Transverse colon (tissue), 4 donors: ENCODE data around the gene ZNF629. TPM values are rescaled to one million over a fixed set of nuclear protein-coding genes. Genes with fewer than 3 reads are reported as not detected.

Experiments used
- DNase-seq: peaks from one replicate; pipeline ENCODE4 v3.0.0-alpha.2; 2019
- H3K27ac ChIP-seq, 4 donors: fragments of 200-600 bp; sonication (generic); 2 replicates each; pipeline ENCODE4 v1.5.1; 2016 to 2018; ENCODE audit warnings: inconsistent platforms in 4 of 4
- H3K27me3 ChIP-seq: fragments of 200-600 bp; sonication (generic); 2 replicates; pipeline ENCODE4 v1.5.1; 2017; ENCODE audit warnings: inconsistent platforms
- H3K36me3 ChIP-seq, 4 donors: fragments of 200-600 bp; sonication (generic); 2 replicates each; pipeline ENCODE4 v1.5.1; 2017 to 2019; ENCODE audit warnings: inconsistent platforms in 4 of 4
- H3K4me1 ChIP-seq, 4 donors: fragments of 200-600 bp; sonication (generic); 2 replicates each; pipeline ENCODE4 v1.5.1; 2017 to 2020; ENCODE audit warnings: inconsistent platforms in 4 of 4
- H3K4me3 ChIP-seq, 4 donors: fragments of 200-600 bp; sonication (generic); 1 replicate in 1 of 4; 2 replicates in 3 of 4; pipeline versions ENCODE4 v1.5.1 to v1.6.1; 2017 to 2019; ENCODE audit warnings: inconsistent platforms in 4 of 4
- H3K9me3 ChIP-seq, 2 donors: fragments of 200-600 bp; sonication (generic); 2 replicates each; pipeline ENCODE4 v1.5.1; 2017 to 2019; ENCODE audit warnings: inconsistent platforms in 2 of 2
- EP300 ChIP-seq: sonication (generic); formaldehyde crosslinking; IDR thresholded peaks from one replicate; pipeline ENCODE4 v1.6.1; 2017; ENCODE audit warnings: antibody characterized with exemption, low read depth
- POLR2A ChIP-seq: fragments of 450-650 bp; IDR thresholded peaks from one replicate; pipeline ENCODE4 v1.6.1; 2016; ENCODE audit warnings: antibody characterized with exemption, mild to moderate bottlenecking, moderate library complexity
- POLR2AphosphoS5 ChIP-seq, 3 donors: sonication (generic); formaldehyde crosslinking; IDR thresholded peaks; one replicate each; pipeline ENCODE4 v1.6.1; 2016; ENCODE audit warnings: antibody characterized with exemption in 3 of 3
- WGBS, 2 donors: methylation state at CpG; one replicate each; pipeline ENCODE4 v1.1.5; 2018; ENCODE audit warnings: low coverage in 1 of 2; 5-methylcytosine and 5-hydroxymethylcytosine counted together
- in situ Hi-C, 4 donors: fragments of 200-750 bp; cut with MboI; loops; one replicate each; pipeline versions ENCODE4 v1.15.0 to v1.15.1; 2017; ENCODE audit warnings: low sequenced_read_pairs in 3 of 4, low pct_ligation_motif_present in 1 of 4, low pct_unique_long_range_greater_than_20kb in 1 of 4
- intact Hi-C: fragments of 100-400 bp; cut with DNase I; formaldehyde crosslinking; loops from one replicate; pipeline ENCODE4 v1.15.1; 2023; ENCODE audit warnings: low total_unique reads
- total RNA-seq, 4 donors: library from RNA; depleted of rRNA; stranded (reverse); fragments of >200 nt; gene quantifications; one replicate each; pipeline ENCODE4 v1.1.0, GENCODE V29; 2016
- TF ChIP-seq, protein P1 (sequence below), 5 experiments: fragments of 200-600 bp in 3 of 5; fragments of 450-650 bp in 2 of 5; sonication (generic) in 3 of 5; IDR thresholded peaks; 1 replicate in 2 of 5; 2 replicates in 3 of 5; pipeline ENCODE4 v1.5.1; 2016 to 2017; ENCODE audit warnings: antibody characterized with exemption in 5 of 5, inconsistent platforms in 3 of 5, mild to moderate bottlenecking in 2 of 5, moderate library complexity in 1 of 5

Gene ZNF629
- total RNA-seq = 10 to 100 TPM; 13.5 to 29.9 (median 16.4) TPM

DNA sequence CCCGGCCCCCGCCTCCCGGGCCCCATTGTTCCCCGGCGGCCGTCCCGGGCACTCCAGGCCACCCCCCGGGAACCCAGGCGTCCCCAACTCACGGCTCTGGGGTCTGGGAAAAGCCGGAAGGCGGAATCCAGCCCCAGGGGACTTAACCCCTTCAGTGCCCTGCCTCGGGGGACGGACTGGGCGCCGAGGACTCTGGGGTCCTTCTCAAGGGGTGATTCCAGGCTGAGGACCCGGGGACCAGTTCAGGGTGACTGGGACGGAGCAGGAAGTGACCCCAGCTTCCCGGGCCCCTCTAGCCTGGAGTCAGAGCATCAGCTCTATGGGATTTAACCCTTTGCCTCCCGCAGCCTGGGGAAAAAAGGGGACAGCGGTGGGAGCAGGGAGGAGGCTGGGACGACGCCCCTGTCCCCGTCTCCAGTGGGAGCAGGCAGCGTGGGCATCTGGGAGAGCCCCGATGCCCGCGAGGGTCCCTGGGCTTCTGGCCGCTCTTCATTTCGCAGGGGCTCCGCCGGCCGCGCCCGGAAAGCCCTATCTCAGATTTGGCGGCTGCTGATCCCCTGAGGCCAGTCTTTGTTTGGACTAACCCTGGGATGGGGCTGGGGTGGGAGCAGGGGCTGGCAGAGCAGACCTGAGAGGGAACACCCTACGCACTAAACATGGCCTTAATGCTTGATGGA is at the start of gene ZNF629:
Gene ZNF629, minus strand, starts transcription at position 270 of the 677 bp plus-strand sequence. CDS start 2,723 bp downstream, outside the sequence.
- peak; percentile 5 to 22 (median 17) for TF ChIP-seq POLR2AphosphoS5 (IDR thresholded peaks at IDR 0.05)
- TF ChIP-seq, protein P1, sequence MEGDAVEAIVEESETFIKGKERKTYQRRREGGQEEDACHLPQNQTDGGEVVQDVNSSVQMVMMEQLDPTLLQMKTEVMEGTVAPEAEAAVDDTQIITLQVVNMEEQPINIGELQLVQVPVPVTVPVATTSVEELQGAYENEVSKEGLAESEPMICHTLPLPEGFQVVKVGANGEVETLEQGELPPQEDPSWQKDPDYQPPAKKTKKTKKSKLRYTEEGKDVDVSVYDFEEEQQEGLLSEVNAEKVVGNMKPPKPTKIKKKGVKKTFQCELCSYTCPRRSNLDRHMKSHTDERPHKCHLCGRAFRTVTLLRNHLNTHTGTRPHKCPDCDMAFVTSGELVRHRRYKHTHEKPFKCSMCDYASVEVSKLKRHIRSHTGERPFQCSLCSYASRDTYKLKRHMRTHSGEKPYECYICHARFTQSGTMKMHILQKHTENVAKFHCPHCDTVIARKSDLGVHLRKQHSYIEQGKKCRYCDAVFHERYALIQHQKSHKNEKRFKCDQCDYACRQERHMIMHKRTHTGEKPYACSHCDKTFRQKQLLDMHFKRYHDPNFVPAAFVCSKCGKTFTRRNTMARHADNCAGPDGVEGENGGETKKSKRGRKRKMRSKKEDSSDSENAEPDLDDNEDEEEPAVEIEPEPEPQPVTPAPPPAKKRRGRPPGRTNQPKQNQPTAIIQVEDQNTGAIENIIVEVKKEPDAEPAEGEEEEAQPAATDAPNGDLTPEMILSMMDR (IDR thresholded peaks at IDR 0.05) = no peak
- DNase-seq = peak; percentile 73
- peaks cover 0 to 14% (median 0%) of the 10 kb centered on the region in 4 donors for H3K36me3 ChIP-seq
- H3K9me3 ChIP-seq = no peaks in the 10 kb centered on the region
- H3K4me1 ChIP-seq = peaks cover 8 to 21% (median 12%) of the 10 kb centered on the region in 4 donors
- H3K4me3 ChIP-seq = peak within 1 kb of the TSS; percentile 52 to 100 (median 90)
- H3K27me3 ChIP-seq = no peaks in the 10 kb centered on the region
- in situ Hi-C loops (no loop called here), intact Hi-C loops (no loop called here)
- 0% methylated on average over 22 of the region's 37 CpGs; no CpG with 5 or more reads in 1 of the 2 donors for WGBS, 2 donors
- H3K27ac ChIP-seq = peak within 1 kb of the TSS; percentile 85 to 97 (median 90)

DNA sequence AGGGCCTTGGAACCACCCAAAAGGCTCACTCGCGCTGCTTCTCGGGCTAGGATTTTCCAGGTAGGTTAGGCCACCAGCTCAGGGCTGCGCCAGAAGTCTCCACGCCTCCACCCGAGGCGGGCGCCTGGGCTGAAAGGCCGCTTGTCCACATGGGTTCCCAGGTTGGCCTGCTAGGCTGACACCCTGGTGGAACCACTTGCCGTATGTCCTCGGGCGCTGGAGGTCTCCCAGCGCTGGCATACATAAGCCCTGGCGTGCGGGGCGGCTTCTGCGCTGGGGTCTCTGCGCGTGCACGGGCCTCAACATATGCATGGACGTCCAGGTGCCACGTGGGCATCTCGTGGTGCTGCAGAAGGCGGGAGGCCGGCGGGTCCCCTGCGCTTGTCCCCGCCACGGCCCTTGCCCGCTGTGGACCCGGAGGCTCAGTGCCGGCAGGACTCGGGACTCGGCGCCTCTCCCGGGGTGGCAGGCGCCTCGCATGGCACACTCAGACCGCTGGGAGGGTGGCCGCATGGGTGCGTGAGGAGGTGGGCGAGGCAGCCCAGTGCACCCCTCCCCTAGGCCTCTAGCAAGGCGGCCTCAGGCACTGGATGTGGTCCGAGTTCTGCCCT is 47.2 kb upstream of the ZNF629 start:
- DNase-seq = no peak
- Histone ChIP-seq H3K27me3 (no peaks in the 10 kb centered on the region), H3K9me3 (no peaks in the 10 kb centered on the region), H3K36me3 (no peaks in the 10 kb centered on the region), H3K4me3 (no peak overlapping the region), H3K4me1 (peaks cover 0 to 14% (median 8%) of the 10 kb centered on the region in 4 donors), H3K27ac (no peak overlapping the region)
- TF ChIP-seq EP300 (no peak), POLR2A (no peak), POLR2AphosphoS5 (IDR thresholded peaks at IDR 0.05) (no peak)
- TF ChIP-seq, protein P1 (IDR thresholded peaks at IDR 0.05) = no peak
- WGBS, 2 donors = 99 to 100% methylated on average over 3 to 23 of the region's 44 CpGs
- in situ Hi-C loops (no loop called here), intact Hi-C loops (no loop called here)

DNA sequence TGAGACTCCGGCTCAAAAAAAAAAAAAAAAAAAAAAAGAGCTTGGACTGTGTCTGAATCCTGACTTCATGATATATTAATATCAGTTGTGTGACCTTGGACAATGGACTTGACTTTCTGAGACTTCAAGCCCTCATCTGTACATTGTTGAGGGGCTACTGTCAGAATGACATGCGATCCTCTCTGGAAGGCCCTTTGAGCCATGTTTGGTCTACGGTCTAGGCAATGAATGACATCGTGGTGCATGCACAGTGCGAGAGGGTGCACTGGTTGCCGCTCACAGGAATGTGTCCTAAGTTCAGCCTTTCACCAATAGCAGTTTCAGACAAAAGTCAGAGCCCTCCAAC is 43.0 kb upstream of the ZNF629 start:
- H3K27me3 ChIP-seq = no peaks in the 10 kb centered on the region
- H3K4me3 ChIP-seq = no peak overlapping the region
- no peaks in the 10 kb centered on the region for H3K36me3 ChIP-seq
- WGBS, 2 donors = 50 to 93% methylated on average over 1 to 6 of the region's 6 CpGs
- no peaks in the 10 kb centered on the region for H3K9me3 ChIP-seq
- no peak overlapping the region for H3K27ac ChIP-seq
- TF ChIP-seq, protein P1 (IDR thresholded peaks at IDR 0.05) = no peak
- TF ChIP-seq POLR2A (no peak), EP300 (no peak), POLR2AphosphoS5 (IDR thresholded peaks at IDR 0.05) (no peak)
- intact Hi-C loops (no loop called here), in situ Hi-C loops (no loop called here)
- DNase-seq = no peak
- H3K4me1 ChIP-seq = peaks cover 0 to 6% (median 2%) of the 10 kb centered on the region in 4 donors

DNA sequence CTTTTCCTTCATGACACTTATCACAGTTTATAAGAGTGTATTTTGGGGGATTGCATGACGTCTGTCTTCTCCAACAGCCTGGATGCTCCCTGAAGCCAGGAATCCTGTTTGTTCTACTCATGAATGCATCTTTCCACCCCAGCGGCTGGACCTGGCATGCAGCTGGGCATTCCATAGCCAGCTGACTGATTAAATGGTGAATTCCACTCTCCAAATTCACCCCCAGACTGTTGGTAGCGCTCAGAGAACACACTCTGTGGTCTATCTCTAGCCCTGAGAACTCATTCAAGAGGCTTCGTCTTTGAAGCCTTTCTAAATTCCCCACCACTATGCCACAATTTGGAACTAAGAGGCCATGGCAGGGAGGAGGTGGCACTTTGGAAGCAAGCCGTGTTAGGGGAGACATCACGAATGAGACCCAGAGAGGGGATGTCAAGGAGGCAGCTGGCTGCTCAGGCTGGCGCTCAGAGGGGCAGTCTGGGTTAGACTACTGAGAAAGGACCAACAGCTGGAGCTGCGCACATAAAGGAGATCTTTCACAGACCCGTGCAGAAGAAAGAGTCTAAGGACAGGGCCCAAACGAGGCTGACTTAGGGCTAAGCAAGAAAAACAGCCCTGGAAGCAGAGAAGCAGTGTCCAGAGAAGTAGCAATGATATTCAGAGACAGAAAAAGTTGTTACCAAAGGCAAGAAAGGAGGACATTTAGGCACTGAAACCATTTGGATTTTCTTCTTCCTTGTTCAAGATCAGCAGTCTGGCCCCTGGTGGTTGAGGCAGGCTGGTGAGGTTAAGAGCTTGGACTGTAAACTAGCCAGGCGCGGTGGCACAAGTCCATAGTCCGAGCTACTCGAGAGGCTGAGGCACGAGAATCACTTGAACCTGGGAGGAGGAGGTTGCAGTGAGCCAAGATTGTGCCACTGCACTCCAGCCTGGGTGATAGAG is 42.4 kb upstream of the ZNF629 start:
- TF ChIP-seq EP300 (no peak), POLR2A (no peak), POLR2AphosphoS5 (IDR thresholded peaks at IDR 0.05) (peak in 1 of 3 donors; percentile 25)
- TF ChIP-seq, protein P1 (IDR thresholded peaks at IDR 0.05) = peak in 4 of 5 experiments; percentile 36 to 72 (median 48)
- in situ Hi-C loops = no loop called here
- Histone ChIP-seq H3K27ac (peak overlapping the region; percentile 29 to 80 (median 54)), H3K36me3 (no peaks in the 10 kb centered on the region), H3K4me1 (peaks cover 0 to 6% (median 2%) of the 10 kb centered on the region in 4 donors), H3K4me3 (no peak overlapping the region), H3K27me3 (no peaks in the 10 kb centered on the region), H3K9me3 (no peaks in the 10 kb centered on the region)
- intact Hi-C loops = no loop called here
- peak; percentile 80 for DNase-seq
- 51 to 73% methylated on average over 7 to 15 of the region's 15 CpGs for WGBS, 2 donors
